Stimulated activated CD4-positive, alpha-beta T cell treated with anti-CD3 and anti-CD28 coated beads, Interleukin-12 subunit alpha, Interleukin-12 subunit beta, amount 100 ng/mL, for 4 hours (primary cell): ENCODE data around the gene SPATA33.

Experiments
- DNase-seq: peaks from one replicate; pipeline ENCODE4 v3.0.0-alpha.2; 2020

Gene SPATA33

DNA sequence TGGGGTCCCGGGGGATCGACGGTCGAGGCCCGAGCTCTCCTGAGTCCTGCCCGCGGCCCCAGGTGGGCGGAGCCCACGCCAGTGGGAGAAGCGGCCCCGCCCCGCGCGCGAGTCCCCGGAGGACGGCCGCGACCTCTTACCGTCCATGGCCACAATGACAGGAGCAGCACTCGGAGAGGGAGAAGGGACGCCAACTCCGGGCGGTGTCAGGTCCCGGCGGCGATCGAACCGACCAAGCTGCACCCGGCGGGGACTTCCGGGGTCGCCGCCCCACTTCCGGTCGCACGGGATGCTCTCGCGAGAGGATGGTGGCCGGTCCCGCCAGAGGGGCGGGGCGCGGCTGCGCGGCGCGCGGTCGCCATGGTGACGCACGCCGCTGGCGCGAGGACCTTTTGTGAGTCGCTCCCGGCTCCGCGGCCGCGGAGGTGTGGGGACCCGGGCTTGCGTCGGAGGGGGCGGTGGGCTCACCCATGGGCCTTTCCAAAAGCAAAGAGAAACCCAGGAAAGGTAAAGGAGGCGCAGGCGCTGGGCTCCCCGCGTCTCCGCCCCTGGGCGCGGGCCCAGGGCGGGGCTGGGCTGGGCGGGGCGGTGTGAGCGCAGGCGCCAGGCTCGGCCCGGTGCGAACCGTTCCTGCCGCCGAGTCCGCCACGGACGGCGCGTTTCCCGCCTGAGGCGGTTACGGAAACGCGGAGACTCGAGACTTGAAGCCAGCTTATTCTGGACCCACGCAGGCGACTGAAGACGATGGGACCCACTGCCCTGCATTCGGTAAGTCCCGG lies at the start of gene SPATA33, which contains the start of gene CHMP1A:
Gene SPATA33 (plus strand): TSS at position 395 of the 779 bp plus-strand sequence. CDS start 76 bp downstream, at position 471.
Gene CHMP1A (minus strand): TSS at position 267 of the 779 bp plus-strand sequence. CDS start 120 bp downstream, at position 147.
- peak; percentile 90 for DNase-seq

DNA sequence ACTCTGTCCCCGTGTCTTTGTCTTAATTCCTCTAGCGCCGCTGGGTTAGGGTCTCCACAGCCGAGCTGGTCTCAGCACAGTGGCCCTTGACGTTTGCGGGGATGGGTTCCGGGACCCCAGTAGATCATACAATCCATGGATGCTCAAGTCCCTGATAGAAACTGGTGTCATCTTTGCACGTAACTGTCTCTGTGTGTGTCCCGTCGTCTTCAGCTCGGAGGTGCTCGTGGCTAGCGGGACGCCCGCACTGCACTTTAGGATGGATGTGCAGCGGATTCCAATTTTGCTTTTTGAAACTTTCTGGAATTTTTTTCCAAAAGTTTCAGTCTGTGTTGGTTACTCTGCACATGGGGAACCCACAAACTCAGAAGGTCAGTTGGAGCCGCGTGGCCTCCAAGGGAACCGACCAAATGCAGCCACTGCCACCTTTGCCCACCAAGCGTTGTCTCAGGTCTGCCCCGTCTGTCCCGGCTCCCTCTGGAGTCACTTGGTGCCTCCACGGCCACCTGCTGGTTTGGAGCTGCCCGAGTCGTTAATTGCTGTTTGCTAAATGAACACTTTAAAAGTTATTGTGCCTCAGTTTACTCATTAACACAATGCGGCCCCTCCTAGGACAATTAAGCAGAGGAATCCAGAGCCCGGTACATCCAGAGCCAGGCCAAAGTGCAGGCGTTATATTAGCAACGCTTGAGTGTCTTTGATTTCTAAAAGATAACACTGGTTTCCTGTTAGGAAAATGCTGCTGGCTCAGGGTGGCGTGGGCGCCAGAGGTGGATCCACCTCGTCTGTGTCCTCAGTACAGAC lies 49.5 kb upstream of the SPATA33 start:
- DNase-seq, result no peak

DNA sequence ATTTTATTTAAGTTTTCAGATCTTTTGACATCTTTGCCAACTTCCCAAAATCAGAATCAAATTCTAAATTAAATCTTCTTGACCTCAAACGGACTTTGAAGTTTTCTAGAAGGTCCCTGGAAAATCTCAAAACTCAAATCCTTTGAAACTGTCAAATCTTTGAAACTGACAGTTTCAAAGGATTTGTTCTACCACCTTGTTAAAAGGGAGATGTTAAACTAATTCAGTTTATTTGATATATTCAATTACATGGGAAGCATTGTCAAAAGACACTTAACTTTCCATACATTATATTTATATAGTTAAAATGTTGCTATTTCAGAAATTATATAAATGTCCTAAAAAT lies 47.6 kb upstream of the SPATA33 start:
- no peak for DNase-seq

DNA sequence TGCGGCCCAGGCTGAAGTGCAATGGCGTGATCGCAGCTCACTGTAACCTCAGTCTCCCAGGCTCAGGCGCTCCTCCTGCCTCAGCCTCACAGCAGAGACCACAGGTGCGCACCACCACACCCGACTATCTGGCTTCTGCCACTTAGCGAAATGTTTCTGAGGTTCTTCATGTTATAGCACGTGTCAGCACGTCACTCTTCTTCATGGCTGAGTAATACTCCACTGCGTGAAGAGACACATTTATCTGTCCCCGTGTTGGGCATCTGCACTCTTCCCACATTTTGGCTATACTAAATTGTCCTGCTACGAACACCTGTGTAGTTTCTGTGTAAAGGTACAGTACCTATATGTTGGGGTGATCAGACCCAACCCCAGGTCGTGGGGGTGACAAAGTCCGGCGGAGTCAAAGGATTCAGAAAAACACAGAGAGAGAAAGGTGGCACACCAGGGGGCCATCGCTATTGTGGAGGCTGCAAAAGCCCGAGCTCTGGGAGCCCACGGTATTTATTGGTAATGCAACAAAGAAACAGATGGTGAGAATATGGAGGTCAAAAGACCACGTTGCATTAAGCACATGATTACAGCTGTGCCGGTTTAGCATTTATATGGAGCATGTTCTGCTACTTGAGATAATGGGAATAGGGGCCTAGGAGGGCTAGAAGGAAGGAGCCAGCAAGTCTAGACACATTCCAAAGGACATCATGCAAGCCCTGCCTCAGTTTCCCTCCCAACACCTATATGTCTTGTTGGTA lies 45.0 kb upstream of the SPATA33 start:
- DNase-seq, result no peak

DNA sequence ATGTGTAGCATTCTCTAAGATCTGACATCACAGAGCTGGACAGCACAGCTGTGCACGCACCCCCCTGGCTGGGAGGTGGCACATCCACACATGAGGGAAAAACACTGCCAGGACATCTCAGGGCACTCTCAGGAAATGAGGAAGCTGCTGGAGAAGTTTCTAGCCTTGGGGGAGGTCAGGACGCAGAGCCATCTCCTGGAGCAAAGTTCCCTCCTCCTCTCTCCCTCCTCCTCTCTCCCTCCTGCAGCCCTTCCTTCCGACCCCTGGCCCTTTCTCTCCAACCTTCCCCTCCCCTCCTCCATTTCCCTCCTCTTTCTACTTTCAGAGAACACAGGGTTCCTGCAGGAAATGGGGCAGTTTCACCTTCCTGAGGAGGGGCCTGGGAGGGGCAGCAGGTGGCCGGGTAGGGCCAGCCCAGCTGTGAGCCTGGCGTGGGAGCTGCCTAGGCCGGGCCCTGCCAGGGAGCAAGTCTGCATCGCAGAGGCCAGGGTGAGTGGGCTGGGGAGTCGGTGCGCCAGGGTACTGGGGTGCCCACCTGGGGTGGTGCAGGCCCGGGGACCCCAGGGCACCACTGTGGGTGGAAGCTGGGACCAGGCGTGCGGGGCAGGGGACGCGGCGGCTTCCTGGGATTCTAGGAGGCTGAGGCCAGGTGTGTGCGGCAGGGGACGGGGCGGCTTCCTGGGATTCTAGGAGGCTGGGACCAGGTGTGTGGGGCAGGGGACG lies 44.2 kb upstream of the SPATA33 start, which contains the start of gene DPEP1:
Gene DPEP1 (plus strand): TSS at position 412 of the 723 bp plus-strand sequence. CDS start 16,769 bp downstream, outside the sequence.
- no peak for DNase-seq

DNA sequence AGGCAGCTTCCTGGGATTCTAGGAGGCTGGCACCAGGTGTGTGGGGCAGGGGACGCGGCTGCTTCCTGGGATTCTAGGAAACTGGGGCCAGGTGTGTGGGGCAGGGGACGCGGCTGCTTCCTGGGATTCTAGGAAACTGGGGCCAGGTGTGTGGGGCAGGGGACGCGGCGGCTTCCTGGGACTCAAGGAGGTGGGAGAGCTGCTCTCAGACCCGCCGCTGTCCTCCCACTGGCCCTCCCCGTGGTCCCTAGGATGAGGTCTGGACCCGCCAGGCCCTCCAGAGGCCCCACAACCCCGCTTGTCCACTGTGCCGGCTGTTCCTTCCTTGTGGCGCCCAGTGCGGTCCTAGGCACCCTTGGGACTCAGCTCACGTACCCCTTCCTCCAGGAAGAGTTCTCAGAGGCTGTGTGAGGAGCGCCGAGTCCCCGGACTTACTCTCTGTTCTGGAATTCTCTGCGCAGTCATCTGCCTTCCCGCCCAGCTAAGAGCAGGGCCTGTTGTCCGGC lies 43.6 kb upstream of the SPATA33 start:
- DNase-seq, result no peak

DNA sequence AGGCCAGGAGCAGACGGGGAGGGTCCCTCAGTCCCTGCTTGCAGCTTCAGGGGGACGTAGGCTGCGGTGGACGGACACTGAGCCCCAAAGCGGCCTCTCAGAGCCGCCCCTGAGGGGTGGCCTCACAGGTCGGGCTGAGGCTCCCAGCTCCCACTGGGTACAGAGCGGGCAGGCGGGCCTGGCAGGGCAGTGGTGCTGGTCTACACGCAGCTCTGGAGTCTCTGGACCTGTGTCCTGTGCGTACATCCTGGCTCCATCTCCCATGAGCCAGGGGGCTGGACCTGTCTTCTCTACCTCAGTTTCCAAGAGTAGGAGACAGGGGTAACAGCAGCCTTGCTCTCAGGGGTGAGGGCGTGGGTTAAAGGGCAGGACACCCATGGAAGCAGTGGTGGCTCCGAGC lies 42.5 kb upstream of the SPATA33 start:
- no peak for DNase-seq

DNA sequence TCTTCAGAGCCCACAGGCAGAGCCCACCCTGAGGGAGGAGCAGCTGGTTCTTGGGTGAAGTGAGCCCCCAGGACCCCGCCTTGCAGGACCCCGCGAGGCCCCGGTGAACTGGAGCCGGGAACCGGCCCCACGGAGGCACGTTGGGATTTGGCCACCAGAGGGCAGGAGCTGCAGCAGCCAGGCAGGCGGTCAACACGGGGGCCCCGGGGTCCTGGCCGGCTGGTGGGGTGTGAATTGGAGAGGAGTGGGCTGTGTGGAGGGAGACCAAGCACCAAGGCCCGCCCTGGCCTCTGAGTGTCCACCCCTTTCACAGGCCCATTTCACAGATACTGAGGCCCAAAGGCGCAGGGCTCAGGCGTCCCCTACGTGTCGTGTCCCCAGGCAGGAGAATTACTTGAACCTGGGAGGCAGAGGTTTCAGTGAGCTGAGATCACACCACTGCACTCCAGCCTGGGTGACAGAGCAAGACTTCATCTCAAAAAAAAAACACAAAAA lies 42.0 kb upstream of the SPATA33 start:
- DNase-seq, result no peak

DNA sequence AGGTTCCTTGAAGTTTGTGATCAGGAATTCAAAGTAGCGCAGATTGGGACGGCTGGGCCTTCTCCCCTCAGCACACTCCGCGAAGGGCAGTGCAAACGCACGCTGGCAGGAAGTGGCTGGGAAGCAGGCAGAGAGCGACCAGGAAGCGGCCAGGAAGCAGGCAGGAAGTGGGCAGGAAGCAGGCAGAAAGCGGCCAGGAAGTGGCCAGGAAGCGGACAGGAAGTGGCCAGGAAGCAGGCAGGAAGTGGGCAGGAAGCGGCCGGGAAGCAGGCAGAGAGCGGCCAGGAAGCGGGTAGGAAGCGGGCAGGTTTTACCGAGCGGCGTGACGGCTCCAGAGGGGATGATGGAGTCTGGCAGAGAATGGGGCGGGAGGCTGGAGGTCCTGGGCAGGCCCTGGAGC lies 41.0 kb upstream of the SPATA33 start:
- no peak for DNase-seq

DNA sequence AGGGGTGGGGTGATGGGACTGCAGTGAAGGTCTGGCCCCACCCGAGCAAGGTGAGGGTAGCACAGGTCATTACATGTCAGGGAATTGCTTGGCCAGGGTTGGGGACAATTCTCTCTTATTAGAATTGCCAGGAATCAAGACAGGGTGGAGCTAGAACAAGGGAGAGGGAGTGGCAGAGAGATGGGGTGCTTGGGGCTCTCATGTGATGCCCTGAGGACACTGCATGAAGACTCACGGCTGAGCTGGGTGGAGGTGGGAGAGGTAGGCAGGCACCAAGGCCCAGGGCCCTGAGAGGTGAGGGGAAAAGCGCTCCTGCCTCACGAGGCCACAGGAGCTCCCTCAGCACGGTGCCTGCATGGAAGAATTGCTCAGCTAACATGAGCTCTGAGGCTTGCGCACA lies 40.6 kb upstream of the SPATA33 start:
- DNase-seq, result no peak

DNA sequence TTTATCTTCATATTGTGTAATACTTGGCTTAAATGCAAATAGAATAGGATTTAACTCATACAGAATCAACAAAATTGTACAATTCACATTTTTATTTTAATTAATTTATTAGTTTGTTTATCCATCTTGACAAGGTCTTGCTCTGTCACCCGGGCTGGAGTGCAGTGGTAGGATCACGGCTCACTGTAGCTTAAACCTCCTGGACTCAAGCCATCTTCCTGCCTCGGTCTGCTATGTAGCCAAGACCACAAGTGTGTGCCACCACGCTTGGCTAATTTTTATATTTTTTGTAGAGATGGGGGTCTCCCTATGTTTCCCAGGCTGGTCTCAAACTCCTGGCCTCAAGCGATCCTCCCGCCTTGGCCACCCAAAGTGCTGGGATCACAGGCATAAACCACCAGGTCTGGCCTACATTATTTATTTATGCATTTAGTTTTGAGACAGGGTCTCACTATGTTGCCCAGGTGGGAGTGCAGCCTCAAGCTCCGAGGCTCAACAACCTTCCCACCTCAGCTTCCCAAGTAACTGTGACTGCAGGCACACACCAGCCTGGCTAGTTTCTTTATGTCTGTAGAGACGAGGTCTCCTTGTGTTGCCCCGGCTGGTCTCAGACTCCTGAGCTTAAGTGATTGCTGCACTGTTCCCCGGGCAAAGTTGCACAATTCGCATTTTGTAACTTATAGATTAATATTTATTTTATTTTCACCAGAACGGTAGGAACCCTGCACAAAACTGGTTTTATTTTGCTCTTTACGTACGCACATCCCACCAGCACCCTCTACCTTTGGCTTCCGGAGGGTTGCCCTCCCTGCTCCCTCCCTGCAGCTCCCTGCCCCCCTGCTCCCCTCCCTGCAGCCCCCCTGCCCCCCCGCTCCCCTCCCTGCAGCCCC lies 39.3 kb upstream of the SPATA33 start:
- no peak for DNase-seq

DNA sequence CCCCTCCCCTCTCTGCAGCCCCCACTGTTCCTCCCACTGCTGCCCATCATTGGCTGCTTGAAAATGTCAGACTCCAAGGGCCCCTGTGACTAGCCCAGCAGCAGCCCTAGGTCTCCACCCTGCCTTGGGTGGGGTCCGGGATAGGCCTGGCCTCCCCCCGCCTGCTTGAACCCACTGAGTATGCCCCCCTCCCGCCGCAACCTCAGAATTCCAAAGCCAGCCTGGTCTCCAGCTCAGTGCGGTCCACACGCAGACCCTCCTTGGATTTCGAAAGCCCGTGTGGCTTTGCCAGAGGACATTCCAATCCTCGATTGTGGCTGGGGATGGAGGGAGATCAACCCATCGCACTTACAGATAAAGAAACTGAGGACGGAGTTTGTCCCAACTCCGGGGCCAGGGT lies 37.8 kb upstream of the SPATA33 start:
- DNase-seq, result no peak

DNA sequence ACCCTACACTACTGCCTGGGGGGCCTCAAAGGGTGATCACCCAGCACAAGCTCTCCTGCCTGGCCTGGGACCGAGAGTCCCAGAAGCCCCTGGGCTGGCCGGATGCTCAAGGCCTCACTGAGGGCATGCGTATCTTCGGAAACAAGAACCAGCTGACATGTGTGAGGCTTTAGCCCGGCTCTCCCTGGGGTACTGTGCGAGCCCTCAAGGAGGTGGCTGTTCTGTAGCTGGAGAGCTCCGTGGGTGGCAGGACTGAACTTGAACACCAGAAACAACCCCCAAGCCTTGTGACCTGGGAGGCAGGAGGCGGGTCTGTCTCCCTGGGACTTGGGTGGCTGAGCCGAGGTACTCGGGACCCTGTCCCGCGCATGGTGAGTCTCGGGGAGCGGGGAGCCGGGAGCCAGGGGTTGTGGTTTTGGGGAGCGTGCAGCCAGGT lies 37.2 kb upstream of the SPATA33 start:
- no peak for DNase-seq

DNA sequence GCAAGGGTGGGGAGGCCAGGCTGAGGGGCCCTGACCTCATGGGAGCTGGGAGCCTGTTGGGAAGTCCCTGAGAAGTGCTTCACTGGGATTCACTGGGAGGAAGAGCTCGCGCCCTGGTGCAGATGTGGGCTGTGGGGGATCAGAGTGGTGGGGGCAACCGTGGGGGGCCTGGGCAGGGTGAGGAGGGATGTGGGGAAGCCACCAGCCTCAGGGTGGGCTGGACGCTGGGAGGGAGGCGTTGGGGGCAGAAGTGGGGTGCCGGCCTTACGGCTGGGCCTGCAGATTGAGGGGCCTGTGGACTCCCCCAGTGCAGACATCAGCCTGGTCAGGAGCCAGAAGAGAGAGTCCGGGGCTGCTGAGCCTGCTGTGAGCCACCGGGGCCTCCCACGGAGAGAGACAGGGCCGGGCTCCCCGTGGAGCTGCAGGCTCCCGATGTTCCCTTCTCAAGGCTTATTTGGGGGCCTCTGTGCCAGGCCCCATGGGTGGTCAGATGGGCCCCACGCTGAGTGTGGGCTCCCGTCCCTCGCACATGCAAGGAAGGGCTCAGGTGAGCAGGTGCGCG lies 36.4 kb upstream of the SPATA33 start:
- no peak for DNase-seq

DNA sequence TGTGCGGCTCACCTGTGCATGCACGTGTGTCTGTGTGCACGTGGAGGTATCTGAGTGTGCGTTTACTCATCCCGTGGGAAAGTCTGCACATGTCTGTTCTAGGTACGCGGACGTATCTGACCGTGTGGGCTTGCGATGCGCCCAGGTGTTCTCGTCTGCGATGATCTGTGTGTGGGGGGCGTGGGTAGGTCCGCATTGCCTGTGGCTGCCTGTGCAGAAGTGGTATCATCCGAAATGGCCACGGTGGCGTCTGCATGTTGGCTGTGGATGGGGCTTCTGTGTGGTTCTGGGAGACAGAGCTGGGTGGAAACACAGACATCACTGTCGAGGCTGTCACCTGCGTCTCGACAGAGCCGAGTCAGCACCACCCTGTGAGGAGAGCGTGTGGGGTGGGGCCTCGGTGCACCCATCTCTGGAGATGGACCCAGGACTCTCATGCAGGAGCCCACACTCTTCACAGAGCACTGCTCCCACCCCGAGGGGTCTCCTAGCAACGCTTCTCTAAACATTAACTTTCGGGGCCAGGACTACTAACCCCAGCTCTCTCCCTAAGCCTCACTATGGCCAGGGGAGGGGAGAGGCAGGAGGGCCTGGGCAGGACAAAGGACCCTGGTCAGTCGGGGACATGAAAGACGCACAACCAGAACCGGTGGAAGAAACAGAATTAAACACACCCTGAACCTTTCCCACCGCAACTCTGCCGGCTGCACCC lies 35.8 kb upstream of the SPATA33 start:
- no peak for DNase-seq

DNA sequence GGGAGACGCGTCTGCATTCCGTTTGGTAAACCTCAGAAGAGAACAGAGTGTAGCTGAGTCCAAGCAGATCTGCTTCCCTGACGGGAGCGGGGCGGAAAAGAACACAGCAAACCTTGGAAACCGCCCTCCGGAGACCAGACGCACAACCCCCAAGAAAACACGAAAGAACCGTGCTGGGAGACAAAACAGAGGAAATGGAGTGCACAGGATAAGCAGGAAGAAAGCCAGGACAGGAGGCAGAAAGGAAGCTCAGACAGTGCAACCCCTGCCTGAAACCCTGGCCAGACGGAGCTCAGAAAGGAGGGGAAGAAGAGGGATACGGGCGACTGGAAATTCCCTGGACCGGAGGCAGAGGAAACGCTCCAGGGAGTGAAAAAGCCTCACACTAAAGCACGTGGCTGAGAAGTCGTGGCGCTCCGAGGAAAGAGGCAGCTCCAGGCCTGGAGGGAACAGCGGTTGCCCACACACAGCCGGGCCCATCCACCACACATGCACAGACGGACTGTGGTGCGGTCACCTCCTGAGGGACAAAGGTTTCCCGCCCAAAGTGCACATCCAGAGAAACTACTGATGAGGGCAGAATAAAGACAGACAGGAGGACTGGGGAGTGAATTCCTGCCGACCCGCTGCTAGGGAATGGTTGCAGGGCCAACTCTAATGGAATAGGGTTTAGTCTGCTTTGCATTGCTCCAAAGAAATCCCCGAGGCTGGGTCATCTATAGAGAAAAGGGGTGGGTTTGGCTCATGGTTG lies 34.0 kb upstream of the SPATA33 start:
- no peak for DNase-seq

DNA sequence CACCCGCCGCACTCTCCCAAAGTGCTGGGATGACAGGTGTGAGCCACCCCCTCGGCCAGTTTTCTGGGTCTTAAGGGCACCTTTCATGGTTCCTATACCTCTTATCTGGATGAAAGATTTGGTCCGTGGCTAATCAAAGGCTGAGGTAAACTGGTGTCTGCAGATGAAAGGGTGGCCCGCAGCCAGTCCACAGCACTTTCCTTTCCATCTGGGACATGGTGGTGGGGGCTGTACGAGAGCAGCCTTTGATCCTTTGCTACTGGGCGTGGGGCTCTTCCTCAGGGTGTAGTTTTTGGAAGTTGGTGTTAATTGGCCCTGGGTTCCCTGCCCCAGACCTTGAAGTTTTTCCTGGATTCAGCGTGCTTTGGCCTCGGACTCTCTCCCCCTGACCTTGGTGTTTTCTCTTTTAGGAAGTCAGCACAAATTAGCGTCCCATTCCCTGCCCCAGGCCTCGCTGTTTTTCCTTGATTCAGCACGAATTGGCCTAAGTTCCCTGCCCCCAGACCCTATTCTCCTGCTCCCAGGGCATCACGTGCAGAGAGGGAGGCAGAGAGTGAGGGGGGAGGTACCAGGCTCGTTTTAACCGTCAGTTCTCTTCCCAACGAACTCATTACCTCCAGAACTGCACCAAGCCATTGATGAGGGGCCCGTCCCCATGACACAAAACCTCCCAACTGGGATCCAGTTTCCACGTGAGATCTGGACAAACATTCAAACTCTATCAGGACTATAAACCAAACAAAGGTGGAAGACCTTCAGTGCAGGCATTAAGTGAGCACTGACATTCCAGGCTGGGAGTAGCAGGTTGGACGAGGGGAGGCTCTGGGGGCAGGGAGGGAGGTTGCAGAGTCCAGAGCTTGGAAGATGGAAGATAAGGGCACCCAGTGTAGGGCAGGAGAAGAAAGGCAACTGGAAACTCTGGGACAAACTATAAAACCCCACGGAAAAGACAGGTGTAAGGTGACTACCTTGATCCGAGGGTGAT lies 32.6 kb upstream of the SPATA33 start:
- DNase-seq, result no peak
